GM12878 (cell line): Measurements from ENCODE around the gene SNX21. TPM values are rescaled to one million over a fixed set of nuclear protein-coding genes. Genes with fewer than 3 reads are reported as not detected.

Experiments used
- ATAC-seq: fragments of 200-7000 bp; cut with Tn5 transposase; 3 replicates; pipeline ENCODE4 v1.9.1; 2020; ENCODE audit warnings: mild to moderate bottlenecking, moderate library complexity
- BruUV-seq: library from RNA; stranded (reverse); fragments of 400-500 nt; replicated peaks from 2 replicates; lab custom pipeline; 2021; lab: Mats Ljungman, UMichigan
- CTCF ChIA-PET: fragments of 300-600 bp; sonication (Branson Sonifier 250); formaldehyde crosslinking; extraction: SDS; loops from one replicate; lab custom pipeline; 2021; ENCODE audit warnings: inconsistent platforms; lab: Yijun Ruan, JAX
- POLR2A ChIA-PET: fragments of 350-600 bp; formaldehyde crosslinking; extraction: SDS; loops from one replicate; lab custom pipeline; 2021; ENCODE audit warnings: inconsistent platforms; lab: Charles Lee
- RAD21 ChIA-PET: fragments of 300-600 bp; sonication (Branson Sonifier 250); formaldehyde crosslinking; loops from one replicate; lab custom pipeline; 2023; ENCODE audit warnings: antibody characterized with exemption; ENCODE audit not compliant: unreplicated experiment; lab: Charles Lee
- SMC1A ChIA-PET: fragments of 300-600 bp; sonication (Branson Sonifier 250); formaldehyde crosslinking; loops from one replicate; lab custom pipeline; 2023; ENCODE audit not compliant: unreplicated experiment, uncharacterized antibody; lab: Charles Lee
- DNase-seq: peaks from one replicate; pipeline ENCODE4 v3.0.0-alpha.2; 2011; ENCODE audit warnings: low read depth, low spot score
- FAIRE-seq: peaks from 3 replicates; lab custom pipeline; 2011; peaks lifted over from hg19 to GRCh38; lab: Jason Lieb, UNC
- H2AFZ ChIP-seq: 2 replicates; pipeline ENCODE4 v1.6.0; 2011; ENCODE audit warnings: low read depth, low read length, control low read depth; ENCODE audit not compliant: control insufficient read depth
- H3K27ac ChIP-seq: 2 replicates; pipeline ENCODE4 v1.5.1; 2011; ENCODE audit warnings: control low read depth; ENCODE audit not compliant: control insufficient read depth, insufficient read depth
- H3K27me3 ChIP-seq, 2 experiments: replicated peaks in 1 of 2; 2 replicates each; pipeline versions ENCODE4 v1.6.0 to v1.6.1; 2011; ENCODE audit warnings: low read length in 1 of 2; ENCODE audit not compliant: control insufficient read depth in 2 of 2, insufficient read depth in 2 of 2
- H3K36me3 ChIP-seq, 2 experiments: 2 replicates each; pipeline ENCODE4 v1.5.1; 2011; ENCODE audit warnings: low read length in 1 of 2; ENCODE audit not compliant: control insufficient read depth in 2 of 2, insufficient read depth in 2 of 2
- H3K4me1 ChIP-seq: 2 replicates; pipeline ENCODE4 v1.6.1; 2011; ENCODE audit warnings: mild to moderate bottlenecking, low read length, moderate library complexity, mixed read lengths; ENCODE audit not compliant: control insufficient read depth, insufficient read depth
- H3K4me2 ChIP-seq: 2 replicates; pipeline ENCODE4 v1.6.0; 2011; ENCODE audit warnings: control low read depth; ENCODE audit not compliant: control insufficient read depth, insufficient read depth
- H3K4me3 ChIP-seq: fragments of 200-600 bp; sonication (generic); 2 replicates; pipeline ENCODE4 v1.5.1; 2016
- H3K79me2 ChIP-seq: 2 replicates; pipeline ENCODE4 v1.6.0; 2011; ENCODE audit warnings: low read length; ENCODE audit not compliant: control insufficient read depth, insufficient read depth
- H3K9ac ChIP-seq: 2 replicates; pipeline ENCODE4 v1.8.0; 2011; ENCODE audit warnings: low read length, control low read depth, mixed read lengths; ENCODE audit not compliant: control insufficient read depth, insufficient read depth
- H3K9me3 ChIP-seq: replicated peaks from 3 replicates; pipeline ENCODE4 v1.5.1; 2011; ENCODE audit warnings: mild to moderate bottlenecking, low read length; ENCODE audit not compliant: control insufficient read depth, insufficient read depth
- H4K20me1 ChIP-seq: 2 replicates; pipeline ENCODE4 v1.6.0; 2011; ENCODE audit not compliant: control insufficient read depth, insufficient read depth
- EZH2 ChIP-seq: IDR thresholded peaks from 2 replicates; pipeline ENCODE4 v1.6.1; 2012; ENCODE audit warnings: low read depth, mild to moderate bottlenecking, control low read depth, inconsistent platforms, low read length, borderline replicate concordance; ENCODE audit not compliant: control insufficient read depth
- NR2F1 ChIP-seq: fragments of 450-650 bp; conservative IDR thresholded peaks from 2 replicates; pipeline ENCODE4 v1.6.1; 2017; ENCODE audit warnings: mild to moderate bottlenecking
- POLR2A ChIP-seq: IDR thresholded peaks from 2 replicates; pipeline ENCODE4 v1.6.1; 2011; ENCODE audit warnings: low read depth, mild to moderate bottlenecking, low read length
- YY1 ChIP-seq: IDR thresholded peaks from 2 replicates; pipeline ENCODE4 v1.6.1; 2011; ENCODE audit warnings: low read depth, mild to moderate bottlenecking, low read length
- ZBTB4 ChIP-seq: fragments of 450-650 bp; formaldehyde crosslinking; IDR thresholded peaks from 2 replicates; pipeline ENCODE4 v1.4.0; 2022; ENCODE audit warnings: mild to moderate bottlenecking, moderate library complexity
- WGBS: methylation state at CpG from one replicate; pipeline ENCODE4 v1.1.6; 2016; ENCODE audit warnings: low lambda C conversion rate; ENCODE audit not compliant: insufficient replicate concordance, insufficient coverage; ENCODE audit errors: missing lambda C conversion rate; 5-methylcytosine and 5-hydroxymethylcytosine counted together
- in situ Hi-C: fragments of 300-500 bp; cut with MboI; formaldehyde crosslinking; loops from 9 replicates; pipeline ENCODE4 v1.14.3; 2018; ENCODE audit warnings: mixed read lengths
- intact Hi-C: fragments of 100-400 bp; cut with micrococcal nuclease; formaldehyde crosslinking; loops from one replicate; pipeline ENCODE4 v1.14.2; 2022; ENCODE audit not compliant: unreplicated experiment
- polyA plus RNA-seq, 11 experiments: library from polyadenylated mRNA; depleted of rRNA in 4 of 11; unstranded in 6 of 11; stranded (reverse) in 5 of 11; fragments of >200 nt; fragmentation: Nextera tagmentation in 4 of 11; fragmentation: Illumina TruSeq in 1 of 11; extraction: Ambion mirVana in 4 of 11; extraction: Trizol in 1 of 11; gene quantifications; 1 replicate in 1 of 11; 2 replicates in 10 of 11; pipeline versions ENCODE4 v1.2.1 to v1.2.3, GENCODE V29; 2011 to 2016; ENCODE audit warnings: inconsistent platforms in 2 of 11, missing spikeins in 2 of 11, low read depth in 1 of 11
- total RNA-seq, 4 experiments: library from RNA; depleted of rRNA in 3 of 4; stranded (reverse); fragments of >200 nt in 3 of 4; fragmentation: Illumina TruSeq in 1 of 4; extraction: Trizol in 1 of 4; gene quantifications; 2 replicates each; pipeline versions ENCODE4 v1.2.1 to v1.2.3, GENCODE V29; 2013 to 2021
- TF ChIP-seq, protein P1 (sequence below): fragments of 450-650 bp; IDR thresholded peaks from 2 replicates; pipeline ENCODE4 v1.6.1; 2014; ENCODE audit warnings: mild to moderate bottlenecking
- TF ChIP-seq, protein P2 (sequence below): fragments of 450-650 bp; IDR thresholded peaks from 2 replicates; pipeline ENCODE4 v1.6.1; 2017; ENCODE audit warnings: mild to moderate bottlenecking, low read depth, inconsistent platforms; ENCODE audit not compliant: poor library complexity, severe bottlenecking

SNX21 gene
- total and polyA plus RNA-seq, 10 of the 15 experiments (the other 5 are each of a cell fraction or from before 2014, with no cell fraction given), result 0.10 to 1.4 (median 0.57) TPM

GRCh38 chr20:45886590-45887345 lies 53.2 kb downstream of the SNX21 start:
- no peaks in the 10 kb centered on the region for H4K20me1 ChIP-seq
- BruUV-seq, result no TSS peak
- RAD21 ChIA-PET, result no interaction called here
- H3K36me3 ChIP-seq, result peaks cover 5 to 11% of the 10 kb centered on the region in 2 experiments; a peak in 2 of 4 replicates
- H3K27me3 ChIP-seq, result no peaks in the 10 kb centered on the region
- no peaks in the 10 kb centered on the region for H3K9me3 ChIP-seq
- no peak overlapping the region for H3K27ac ChIP-seq
- H3K9ac ChIP-seq, result no peak overlapping the region
- DNase-seq (no peak), FAIRE-seq (no peak), ATAC-seq (no peak)
- peaks cover 13% of the 10 kb centered on the region for H3K79me2 ChIP-seq
- in situ Hi-C loops, result no loop called here
- CTCF ChIA-PET, result interaction anchor here (1.0 kb wide), 1 partner anchor 83 kb away, joined by 4 read pairs; no protein-coding TSS in a partner anchor
- peaks cover 20% of the 10 kb centered on the region for H3K4me1 ChIP-seq
- SMC1A ChIA-PET, result no interaction called here
- peak; percentile 46 for TF ChIP-seq POLR2A
- TF ChIP-seq, protein P1, sequence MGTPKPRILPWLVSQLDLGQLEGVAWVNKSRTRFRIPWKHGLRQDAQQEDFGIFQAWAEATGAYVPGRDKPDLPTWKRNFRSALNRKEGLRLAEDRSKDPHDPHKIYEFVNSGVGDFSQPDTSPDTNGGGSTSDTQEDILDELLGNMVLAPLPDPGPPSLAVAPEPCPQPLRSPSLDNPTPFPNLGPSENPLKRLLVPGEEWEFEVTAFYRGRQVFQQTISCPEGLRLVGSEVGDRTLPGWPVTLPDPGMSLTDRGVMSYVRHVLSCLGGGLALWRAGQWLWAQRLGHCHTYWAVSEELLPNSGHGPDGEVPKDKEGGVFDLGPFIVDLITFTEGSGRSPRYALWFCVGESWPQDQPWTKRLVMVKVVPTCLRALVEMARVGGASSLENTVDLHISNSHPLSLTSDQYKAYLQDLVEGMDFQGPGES, result no peak
- H2AFZ ChIP-seq, result no peak overlapping the region
- H3K4me3 ChIP-seq, result no peak overlapping the region
- POLR2A ChIA-PET, result interaction anchor here (0.8 kb wide), 1 partner anchor 84 kb away, joined by 3 read pairs; no protein-coding TSS in a partner anchor
- 96% methylated on average over 19 of the region's 19 CpGs for WGBS
- intact Hi-C loops, result no loop called here
- no peak overlapping the region for H3K4me2 ChIP-seq

DNA sequence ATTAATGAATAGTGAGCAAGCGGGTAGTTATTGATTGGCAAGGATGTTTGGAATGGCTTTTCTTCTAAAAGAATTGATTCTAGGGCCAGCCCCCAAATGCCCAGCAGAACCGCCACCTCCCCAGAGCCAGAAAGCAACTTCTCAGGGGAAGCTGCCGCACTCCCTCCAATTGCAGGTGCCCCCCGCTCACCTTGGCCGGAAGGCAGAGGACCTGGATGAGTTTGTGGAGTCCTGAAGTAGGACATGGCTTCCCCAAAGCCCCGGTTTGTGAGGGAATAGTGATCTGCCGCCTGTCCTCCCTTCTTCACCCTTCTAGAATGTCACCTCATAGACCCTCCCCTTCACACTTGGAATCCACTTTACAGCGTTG lies 53.7 kb downstream of the SNX21 start, which contains the start of gene SPATA25:
Gene SPATA25 (minus strand): TSS at position 277 of the 370 bp plus-strand sequence. CDS start 32 bp downstream, at position 245.
- H3K4me3 ChIP-seq, result no peak within 1 kb of the TSS
- H3K36me3 ChIP-seq, result peaks cover 5 to 11% of the 10 kb centered on the region in 2 experiments; a peak in 2 of 4 replicates
- no peak within 1 kb of the TSS for H3K9ac ChIP-seq
- H3K4me2 ChIP-seq, result no peak within 1 kb of the TSS
- SMC1A ChIA-PET, result no interaction called here
- ATAC-seq, result no peak
- H3K4me1 ChIP-seq, result peaks cover 25% of the 10 kb centered on the region
- no peak within 1 kb of the TSS for H2AFZ ChIP-seq
- BruUV-seq, result no TSS peak
- RAD21 ChIA-PET, result no interaction called here
- intact Hi-C loops, result no loop called here
- FAIRE-seq, result no peak
- CTCF ChIA-PET, result no interaction called here
- H3K9me3 ChIP-seq, result no peaks in the 10 kb centered on the region
- no peak for DNase-seq
- H4K20me1 ChIP-seq, result no peaks in the 10 kb centered on the region
- no peak within 1 kb of the TSS for H3K27ac ChIP-seq
- in situ Hi-C loops, result no loop called here
- WGBS, result 94% methylated on average over 8 of the region's 8 CpGs
- no peaks in the 10 kb centered on the region for H3K27me3 ChIP-seq
- peaks cover 10% of the 10 kb centered on the region for H3K79me2 ChIP-seq
- POLR2A ChIA-PET, result no interaction called here
- TF ChIP-seq ZBTB4 (CRISPR knock-in tag) (no peak), NR2F1 (no peak), YY1 (no peak), EZH2 (no peak)
- TF ChIP-seq, protein P2, sequence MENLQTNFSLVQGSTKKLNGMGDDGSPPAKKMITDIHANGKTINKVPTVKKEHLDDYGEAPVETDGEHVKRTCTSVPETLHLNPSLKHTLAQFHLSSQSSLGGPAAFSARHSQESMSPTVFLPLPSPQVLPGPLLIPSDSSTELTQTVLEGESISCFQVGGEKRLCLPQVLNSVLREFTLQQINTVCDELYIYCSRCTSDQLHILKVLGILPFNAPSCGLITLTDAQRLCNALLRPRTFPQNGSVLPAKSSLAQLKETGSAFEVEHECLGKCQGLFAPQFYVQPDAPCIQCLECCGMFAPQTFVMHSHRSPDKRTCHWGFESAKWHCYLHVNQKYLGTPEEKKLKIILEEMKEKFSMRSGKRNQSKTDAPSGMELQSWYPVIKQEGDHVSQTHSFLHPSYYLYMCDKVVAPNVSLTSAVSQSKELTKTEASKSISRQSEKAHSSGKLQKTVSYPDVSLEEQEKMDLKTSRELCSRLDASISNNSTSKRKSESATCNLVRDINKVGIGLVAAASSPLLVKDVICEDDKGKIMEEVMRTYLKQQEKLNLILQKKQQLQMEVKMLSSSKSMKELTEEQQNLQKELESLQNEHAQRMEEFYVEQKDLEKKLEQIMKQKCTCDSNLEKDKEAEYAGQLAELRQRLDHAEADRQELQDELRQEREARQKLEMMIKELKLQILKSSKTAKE, result no peak
